ENCODE data around the gene CASP7. TPM values are rescaled to one million over a fixed set of nuclear protein-coding genes. Genes with fewer than 3 reads are reported as not detected.
"Not testable (repeated sequence)": the region's sequence is repeated elsewhere in the genome, so short reads cannot be mapped to it uniquely, and the experiment has no call there.

CASP7 gene
- total RNA-seq, 2 experiments from 2014 or later: 14.6 to 16.4 TPM

- intact Hi-C loops (cut with DNase I, micrococcal nuclease): no loop called here
- DNase-seq (no peak), ATAC-seq (no peak)
- peaks cover 5% of the 10 kb centered on the region for H3K9me3 Mint-ChIP-seq (ENCODE audit: low read depth)
- no peaks in the 10 kb centered on the region for H3K4me1 Mint-ChIP-seq
- ChIA-PET CTCF (no interaction called here), POLR2A (no interaction called here)
- H3K27ac Mint-ChIP-seq: no peak overlapping the region
- no peak overlapping the region for H3K4me3 Mint-ChIP-seq
- H3K36me3 Mint-ChIP-seq (ENCODE audit: low read depth): peaks cover 1% of the 10 kb centered on the region
- peaks cover 20% of the 10 kb centered on the region for H3K27me3 Mint-ChIP-seq
Observed at GRCh38 chr10:113764582-113764981, 84.9 kb downstream of the CASP7 start.

DNA sequence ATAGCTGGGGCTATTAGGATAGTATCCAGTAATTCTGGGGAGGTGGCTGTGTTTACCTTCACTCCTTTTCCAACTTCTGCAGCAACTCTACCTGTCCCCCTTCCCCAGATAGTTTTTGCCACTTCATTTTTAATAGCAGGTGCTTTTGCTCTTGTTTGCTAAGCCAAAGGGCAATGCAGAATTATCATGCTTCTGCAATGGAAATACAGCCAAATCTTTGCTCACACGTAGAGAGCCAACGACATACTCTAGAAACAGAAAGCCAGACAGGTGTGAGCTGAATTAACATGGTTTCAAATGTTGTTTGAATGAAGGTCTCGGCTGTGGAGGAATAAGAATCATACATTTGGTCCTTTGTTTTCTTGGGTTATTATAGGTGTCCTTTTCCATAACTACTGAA, 86.2 kb downstream of the CASP7 start:
- no peak overlapping the region for H3K27ac Mint-ChIP-seq
- H3K4me1 Mint-ChIP-seq: no peaks in the 10 kb centered on the region
- H3K4me3 Mint-ChIP-seq: no peak overlapping the region
- DNase-seq (no peak), ATAC-seq (no peak)
- H3K27me3 Mint-ChIP-seq: peaks cover 20% of the 10 kb centered on the region
- ChIA-PET CTCF (interaction anchor here (0.7 kb wide), 1 partner anchor 11 kb away, joined by 3 read pairs; no protein-coding TSS in a partner anchor), POLR2A (no interaction called here)
- H3K36me3 Mint-ChIP-seq (ENCODE audit: low read depth): peaks cover 1% of the 10 kb centered on the region
- intact Hi-C loops (cut with DNase I, micrococcal nuclease): no loop called here
- peaks cover 5% of the 10 kb centered on the region for H3K9me3 Mint-ChIP-seq (ENCODE audit: low read depth)

DNA sequence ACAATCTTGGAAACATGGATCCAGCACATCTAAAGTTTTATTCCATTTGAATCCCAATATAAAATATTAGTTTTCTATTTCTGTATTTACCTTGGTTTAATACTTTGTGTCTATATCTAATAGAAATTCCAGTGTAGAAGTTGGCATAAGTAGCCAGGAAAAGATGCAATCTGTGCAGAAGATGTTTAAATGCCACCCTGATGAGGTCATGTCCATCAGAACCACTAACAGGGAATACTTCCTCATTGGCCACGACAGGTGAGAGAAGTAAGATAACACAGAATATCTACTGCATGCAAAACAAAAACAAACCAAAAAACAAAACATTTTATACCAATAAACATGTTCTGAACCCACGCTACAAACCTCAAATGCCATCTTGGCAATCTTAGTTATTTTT, 87.5 kb downstream of the CASP7 start:
- POLR2A ChIA-PET: no interaction called here
- Mint-ChIP-seq H3K36me3 (ENCODE audit: low read depth) (peaks cover 1% of the 10 kb centered on the region), H3K9me3 (ENCODE audit: low read depth) (peaks cover 5% of the 10 kb centered on the region), H3K27me3 (peaks cover 23% of the 10 kb centered on the region), H3K4me1 (no peaks in the 10 kb centered on the region), H3K4me3 (no peak overlapping the region), H3K27ac (no peak overlapping the region)
- CTCF ChIA-PET: no interaction called here
- intact Hi-C loops (cut with DNase I, micrococcal nuclease): no loop called here
- DNase-seq: no peak
- ATAC-seq: no peak

GRCh38 chr10:113770346-113770745, 90.6 kb downstream of the CASP7 start:
- DNase-seq: no peak

GRCh38 chr10:113771131-113771530, 91.4 kb downstream of the CASP7 start:
- H3K4me1 Mint-ChIP-seq; ATAC-seq; intact Hi-C loops (cut with DNase I, micrococcal nuclease); H3K27ac Mint-ChIP-seq; H3K36me3 Mint-ChIP-seq (ENCODE audit: low read depth); H3K4me3 Mint-ChIP-seq; POLR2A ChIA-PET; DNase-seq; H3K9me3 Mint-ChIP-seq (ENCODE audit: low read depth): not testable (repeated sequence)
- CTCF ChIA-PET: interaction anchor here (0.7 kb wide), 1 partner anchor 20 kb away, joined by 3 read pairs; no protein-coding TSS in a partner anchor
- H3K27me3 Mint-ChIP-seq: peaks cover 23% of the 10 kb centered on the region

More at GRCh38 chr10:113770346-113770745, 90.6 kb downstream of the CASP7 start:
- Mint-ChIP-seq H3K27me3 (peaks cover 20% of the 10 kb centered on the region), H3K4me1 (no peaks in the 10 kb centered on the region), H3K36me3 (ENCODE audit: low read depth) (no peaks in the 10 kb centered on the region), H3K9me3 (ENCODE audit: low read depth) (no peaks in the 10 kb centered on the region), H3K4me3 (no peak overlapping the region), H3K27ac (no peak overlapping the region)
- ChIA-PET CTCF (interaction anchor here (0.7 kb wide), 1 partner anchor 21 kb away, joined by 3 read pairs; no protein-coding TSS in a partner anchor), POLR2A (no interaction called here)
- ATAC-seq: no peak
- intact Hi-C loops (cut with DNase I, micrococcal nuclease): no loop called here

GRCh38 chr10:113775686-113776294, 96.1 kb downstream of the CASP7 start:
- no peaks in the 10 kb centered on the region for H3K36me3 Mint-ChIP-seq (ENCODE audit: low read depth)
- no peak for DNase-seq
- H3K4me1 Mint-ChIP-seq: no peaks in the 10 kb centered on the region
- ChIA-PET POLR2A (no interaction called here), CTCF (interaction anchor here (1.0 kb wide), 1 partner anchor 10 kb away, joined by 3 read pairs; no protein-coding TSS in a partner anchor)
- no peak for ATAC-seq
- no peak overlapping the region for H3K4me3 Mint-ChIP-seq
- H3K27me3 Mint-ChIP-seq: peaks cover 13% of the 10 kb centered on the region
- no peak overlapping the region for H3K27ac Mint-ChIP-seq
- no peaks in the 10 kb centered on the region for H3K9me3 Mint-ChIP-seq (ENCODE audit: low read depth)
- intact Hi-C loops (cut with DNase I, micrococcal nuclease): no loop called here

DNA sequence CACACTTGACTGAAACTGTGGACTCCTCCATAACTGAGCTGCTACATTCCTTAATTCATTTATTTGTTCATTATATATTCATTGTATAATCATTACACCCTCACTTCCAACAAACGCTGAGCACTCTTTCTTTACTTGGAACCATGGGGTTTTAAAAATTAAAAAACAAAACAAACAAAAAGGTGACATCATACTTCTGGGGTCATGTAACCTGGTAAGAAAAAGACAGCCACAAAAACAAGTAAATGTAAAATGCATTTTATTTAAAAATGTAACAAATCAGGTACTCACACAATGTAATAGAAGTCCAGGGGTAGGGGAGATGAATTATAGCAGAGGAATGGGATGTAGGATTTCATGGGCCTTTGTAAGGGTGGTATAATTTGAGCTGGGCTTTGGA, 96.8 kb downstream of the CASP7 start:
- H3K27me3 Mint-ChIP-seq: peaks cover 10% of the 10 kb centered on the region
- no peaks in the 10 kb centered on the region for H3K36me3 Mint-ChIP-seq (ENCODE audit: low read depth)
- ATAC-seq (no peak), DNase-seq (no peak)
- no peak overlapping the region for H3K4me3 Mint-ChIP-seq
- intact Hi-C loops (cut with DNase I, micrococcal nuclease): no loop called here
- H3K9me3 Mint-ChIP-seq (ENCODE audit: low read depth): no peaks in the 10 kb centered on the region
- ChIA-PET CTCF (no interaction called here), POLR2A (no interaction called here)
- H3K4me1 Mint-ChIP-seq: no peaks in the 10 kb centered on the region
- no peak overlapping the region for H3K27ac Mint-ChIP-seq

Small RNA genes lying within 50 kb of the gene (microRNA-seq; reads per million reads assigned to microRNA genes)
- not detected for gene MIR4483 (ENCODE audit: borderline replicate concordance)

Other genes starting within 250 kb of the CASP7 start
- not detected for gene HABP2, start 126.9 kb upstream of the CASP7 start, total RNA-seq
- not detected for gene NRAP, start 15.9 kb upstream of the CASP7 start, total RNA-seq
- under 1 TPM; 0.07 to 0.09 TPM for gene PLEKHS1, start 71.8 kb downstream of the CASP7 start, total RNA-seq
- 10 to 100 TPM; 12.5 to 14.4 TPM for gene DCLRE1A, start 174.2 kb downstream of the CASP7 start, total RNA-seq
- 10 to 100 TPM; 20.1 to 22.3 TPM for gene NHLRC2, start 174.7 kb downstream of the CASP7 start, total RNA-seq